Stimulated activated CD4-positive, alpha-beta T cell treated with anti-CD3 and anti-CD28 coated beads, Interleukin-12 subunit alpha, Interleukin-12 subunit beta, amount 100 ng/mL, for 24 hours (primary cell): ENCODE results near the gene PTK6.
"Not testable (repeated sequence)": the region's sequence is repeated elsewhere in the genome, so short reads cannot be mapped to it uniquely, and the experiment has no call there.

Experiments used
- DNase-seq, 2 experiments: peaks; one replicate each; pipeline ENCODE4 v3.0.0-alpha.2; 2020; ENCODE audit warnings: low read depth in 2 of 2

Gene PTK6

GRCh38 chr20:63495167-63495720 lies 41.9 kb downstream of the PTK6 start:
- DNase-seq, result no peak

- DNase-seq, result no peak
Observed at GRCh38 chr20:63494420-63495166, 42.6 kb downstream of the PTK6 start.

GRCh38 chr20:63494084-63494419 lies 43.1 kb downstream of the PTK6 start:
- DNase-seq, result no peak

GRCh38 chr20:63493563-63494020 lies 43.6 kb downstream of the PTK6 start:
- DNase-seq, result no peak

- DNase-seq, result no peak
Observed at GRCh38 chr20:63492982-63493381, 44.2 kb downstream of the PTK6 start.

- no peak for DNase-seq
Observed at GRCh38 chr20:63492518-63492917, 44.7 kb downstream of the PTK6 start.

- no peak for DNase-seq
Observed at GRCh38 chr20:63491635-63492230, 45.4 kb downstream of the PTK6 start.

GRCh38 chr20:63491078-63491477 lies 46.1 kb downstream of the PTK6 start:
- DNase-seq, result no peak

- DNase-seq, result no peak
Observed at GRCh38 chr20:63490416-63490815, 46.8 kb downstream of the PTK6 start.

GRCh38 chr20:63488315-63489251 lies 48.6 kb downstream of the PTK6 start:
- DNase-seq, result no peak

- DNase-seq, result no peak
Observed at GRCh38 chr20:63487781-63488241, 49.4 kb downstream of the PTK6 start.

- no peak for DNase-seq
Observed at GRCh38 chr20:63487116-63487764, 49.9 kb downstream of the PTK6 start.

GRCh38 chr20:63486300-63486855 lies 50.8 kb downstream of the PTK6 start:
- no peak for DNase-seq

- DNase-seq, result no peak
Observed at GRCh38 chr20:63484651-63485403, 52.3 kb downstream of the PTK6 start.

GRCh38 chr20:63484236-63484635 lies 52.9 kb downstream of the PTK6 start:
- DNase-seq, result no peak

- no peak for DNase-seq
Observed at GRCh38 chr20:63483834-63484233, 53.3 kb downstream of the PTK6 start.

GRCh38 chr20:63482021-63482587 lies 55.1 kb downstream of the PTK6 start:
- DNase-seq, result no peak

- no peak for DNase-seq
Observed at GRCh38 chr20:63481503-63481902, 55.7 kb downstream of the PTK6 start.

GRCh38 chr20:63479695-63480419 lies 57.3 kb downstream of the PTK6 start:
- DNase-seq, result not testable (repeated sequence)
